ENCODE results near the gene PALD1. TPM values are rescaled to one million over a fixed set of nuclear protein-coding genes. Genes with fewer than 3 reads are reported as not detected.

Gene PALD1
- total RNA-seq, 4 donors from 2014 or later = 1.4 to 5.2 (median 4.0) TPM

GRCh38 chr10:70599791-70600190 lies 121.2 kb downstream of the PALD1 start:
- H3K4me1 ChIP-seq = no peaks in the 10 kb centered on the region
- DNase-seq = no peak
- H3K36me3 ChIP-seq = no peaks in the 10 kb centered on the region
- TF ChIP-seq POLR2AphosphoS5 (IDR thresholded peaks at IDR 0.05) (no peak), CTCF (IDR thresholded peaks at IDR 0.05) (no peak), POLR2A (IDR thresholded peaks at IDR 0.05) (no peak), EP300 (IDR thresholded peaks at IDR 0.05; ENCODE audit: low read depth) (no peak)
- no peaks in the 10 kb centered on the region for H3K9me3 ChIP-seq
- intact Hi-C loops (cut with DNase I; ENCODE audit: low total_unique reads) = no loop called here
- H3K27me3 ChIP-seq = no peaks in the 10 kb centered on the region
- 90 to 94% methylated on average over 2 to 4 of the region's 4 CpGs for WGBS, 2 donors (ENCODE audit: low coverage in 1 of 2)
- in situ Hi-C loops (cut with MboI; ENCODE audit: low pct_ligation_motif_present in 1 of 4, low pct_unique_long_range_greater_than_20kb in 1 of 4, low sequenced_read_pairs in 3 of 4) = no loop called here
- H3K27ac ChIP-seq = no peak overlapping the region
- H3K4me3 ChIP-seq = no peak overlapping the region

- Histone ChIP-seq H3K4me1 (no peaks in the 10 kb centered on the region), H3K36me3 (no peaks in the 10 kb centered on the region), H3K27ac (no peak overlapping the region), H3K27me3 (no peaks in the 10 kb centered on the region), H3K9me3 (no peaks in the 10 kb centered on the region), H3K4me3 (no peak overlapping the region)
- TF ChIP-seq EP300 (IDR thresholded peaks at IDR 0.05; ENCODE audit: low read depth) (no peak), POLR2AphosphoS5 (IDR thresholded peaks at IDR 0.05) (no peak), POLR2A (IDR thresholded peaks at IDR 0.05) (no peak), CTCF (IDR thresholded peaks at IDR 0.05) (no peak)
- no peak for DNase-seq
- in situ Hi-C loops (cut with MboI; ENCODE audit: low pct_ligation_motif_present in 1 of 4, low pct_unique_long_range_greater_than_20kb in 1 of 4, low sequenced_read_pairs in 3 of 4) (no loop called here), intact Hi-C loops (cut with DNase I; ENCODE audit: low total_unique reads) (no loop called here)
- 97% methylated on average over 24 of the region's 24 CpGs; no CpG with 5 or more reads in 1 of the 2 donors for WGBS, 2 donors (ENCODE audit: low coverage in 1 of 2)
Measured at GRCh38 chr10:70600512-70601395, 122.2 kb downstream of the PALD1 start.

DNA sequence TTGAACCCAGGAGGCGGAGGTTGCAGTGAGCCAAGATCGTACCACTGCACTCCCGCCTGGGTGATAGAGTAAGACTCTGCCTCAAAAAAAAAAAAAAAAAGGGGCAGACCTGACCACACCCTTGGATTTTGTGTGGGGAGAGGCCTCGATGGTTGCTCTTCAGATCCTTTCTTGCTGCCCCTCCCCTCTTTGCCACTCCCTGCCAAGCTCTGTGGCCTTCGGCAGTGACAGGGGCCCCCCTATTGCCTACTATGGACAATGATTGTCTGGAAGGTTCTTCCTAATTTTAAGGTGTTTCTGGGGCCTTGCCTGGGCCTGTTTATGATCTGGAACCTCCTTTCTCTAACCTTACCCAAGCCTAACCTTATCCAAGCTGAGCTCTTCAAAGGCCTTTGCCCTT lies 123.2 kb downstream of the PALD1 start:
- TF ChIP-seq CTCF (IDR thresholded peaks at IDR 0.05) (no peak), EP300 (IDR thresholded peaks at IDR 0.05; ENCODE audit: low read depth) (no peak), POLR2A (IDR thresholded peaks at IDR 0.05) (no peak), POLR2AphosphoS5 (IDR thresholded peaks at IDR 0.05) (no peak)
- intact Hi-C loops (cut with DNase I; ENCODE audit: low total_unique reads) (no loop called here), in situ Hi-C loops (cut with MboI; ENCODE audit: low pct_ligation_motif_present in 1 of 4, low pct_unique_long_range_greater_than_20kb in 1 of 4, low sequenced_read_pairs in 3 of 4) (no loop called here)
- Histone ChIP-seq H3K27me3 (no peaks in the 10 kb centered on the region), H3K4me3 (peak overlapping the region in 2 of 4 donors; percentile 3 to 23), H3K36me3 (no peaks in the 10 kb centered on the region), H3K27ac (peak overlapping the region in 1 of 4 donors; percentile 32), H3K9me3 (no peaks in the 10 kb centered on the region), H3K4me1 (no peaks in the 10 kb centered on the region)
- DNase-seq = no peak
- WGBS, 2 donors (ENCODE audit: low coverage in 1 of 2) = 69 to 78% methylated on average over 3 to 5 of the region's 5 CpGs

DNA sequence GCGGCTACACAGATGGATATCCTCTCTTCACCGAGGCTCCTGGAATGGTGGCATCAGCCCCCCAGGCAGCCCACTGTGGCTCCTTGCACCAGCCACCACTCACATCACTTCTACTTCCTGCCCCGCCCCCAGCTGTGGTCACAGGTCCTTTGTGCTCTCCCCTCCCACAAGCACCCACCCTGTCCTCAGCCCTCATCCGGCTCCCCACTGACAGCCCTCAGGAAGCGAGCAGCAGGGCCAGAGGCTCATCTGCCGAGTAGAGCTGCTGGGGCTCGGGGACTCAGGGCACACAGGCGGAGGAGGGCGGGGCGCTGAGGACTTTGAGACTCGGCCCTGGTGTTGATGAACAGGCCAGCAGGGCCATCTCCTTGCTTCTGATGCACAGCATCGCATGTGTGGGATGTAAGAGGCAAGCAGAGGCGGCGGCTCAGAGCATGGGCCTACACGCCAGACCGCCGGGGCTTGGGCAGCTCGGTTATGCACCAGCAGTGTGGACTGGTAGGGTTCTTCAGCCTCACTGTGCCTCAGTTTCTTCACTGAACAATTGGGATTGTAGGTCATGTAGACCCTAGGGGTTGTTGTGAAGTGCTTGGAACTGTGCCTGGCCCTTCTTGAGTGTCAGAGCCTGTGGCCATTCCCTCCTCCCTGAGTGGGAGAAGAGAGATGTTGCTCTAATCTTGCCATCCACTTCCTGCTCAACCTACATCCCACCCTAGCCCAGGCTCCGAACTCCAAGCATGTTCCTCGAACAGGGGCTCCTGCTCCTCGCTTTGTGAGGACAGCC lies 124.3 kb downstream of the PALD1 start, which contains the start of gene PRF1:
Gene PRF1, minus strand, starts transcription at position 77 of the 784 bp plus-strand sequence. CDS start 1,839 bp downstream, outside the sequence.
- 72% methylated on average over 18 of the region's 21 CpGs; no CpG with 5 or more reads in 1 of the 2 donors for WGBS, 2 donors (ENCODE audit: low coverage in 1 of 2)
- no peak for TF ChIP-seq POLR2AphosphoS5 (IDR thresholded peaks at IDR 0.05)
- TF ChIP-seq POLR2A (IDR thresholded peaks at IDR 0.05) = peak; percentile 20
- in situ Hi-C loops (cut with MboI; ENCODE audit: low pct_ligation_motif_present in 1 of 4, low pct_unique_long_range_greater_than_20kb in 1 of 4, low sequenced_read_pairs in 3 of 4) = no loop called here
- Histone ChIP-seq H3K4me1 (no peaks in the 10 kb centered on the region), H3K4me3 (peak within 1 kb of the TSS in 2 of 4 donors; percentile 3 to 23), H3K36me3 (no peaks in the 10 kb centered on the region), H3K27ac (peak within 1 kb of the TSS in 2 of 4 donors; percentile 1 to 32), H3K9me3 (no peaks in the 10 kb centered on the region), H3K27me3 (no peaks in the 10 kb centered on the region)
- DNase-seq = peak; percentile 62
- intact Hi-C loops (cut with DNase I; ENCODE audit: low total_unique reads) = no loop called here
